HepG2 (cell line): ENCODE data around the gene UBE2QL1.

Source experiments
- ARHGAP35 ChIP-seq: sonication (generic); formaldehyde crosslinking; IDR thresholded peaks from 2 replicates; pipeline ENCODE4 v1.9.0; 2022; ENCODE audit warnings: mild to moderate bottlenecking, inconsistent platforms, moderate library complexity, missing genetic modification reagents, borderline replicate concordance
- BRCA1 ChIP-seq: sonication (generic); formaldehyde crosslinking; IDR thresholded peaks from 2 replicates; pipeline ENCODE4 v1.4.0; 2020; ENCODE audit warnings: missing genetic modification reagents
- DNMT3B ChIP-seq: conservative IDR thresholded peaks from 2 replicates; pipeline ENCODE4 v1.6.1; 2016; ENCODE audit warnings: missing biosample characterization, control low read depth
- EZH2 ChIP-seq: conservative IDR thresholded peaks from 2 replicates; pipeline ENCODE4 v1.6.1; 2012; ENCODE audit warnings: mild to moderate bottlenecking, low read depth, low read length, moderate library complexity
- MIER2 ChIP-seq: IDR thresholded peaks from 2 replicates; pipeline ENCODE4 v1.6.1; 2016; ENCODE audit warnings: missing biosample characterization, missing genetic modification reagents
- POLR2AphosphoS5 ChIP-seq: IDR thresholded peaks from 2 replicates; pipeline ENCODE4 v1.6.1; 2012; ENCODE audit warnings: low read depth, low read length
- TCF12 ChIP-seq, 2 experiments: fragments of 450-650 bp in 1 of 2; sonication (generic) in 1 of 2; formaldehyde crosslinking in 1 of 2; IDR thresholded peaks; 2 replicates each; pipeline versions ENCODE4 v1.6.1 to v1.8.0; 2017 to 2022; ENCODE audit warnings: antibody characterized with exemption in 1 of 2, mild to moderate bottlenecking in 1 of 2, missing genetic modification reagents in 1 of 2, moderate library complexity in 1 of 2
- ZNF230 ChIP-seq: sonication (generic); formaldehyde crosslinking; IDR thresholded peaks from 2 replicates; pipeline ENCODE4 v1.4.0; 2020; ENCODE audit warnings: mild to moderate bottlenecking, missing genetic modification reagents
- TF ChIP-seq, protein P1 (sequence below): IDR thresholded peaks from 2 replicates; pipeline ENCODE4 v1.6.1; 2012; ENCODE audit warnings: inconsistent platforms
- TF ChIP-seq, protein P2 (sequence below): sonication (generic); formaldehyde crosslinking; IDR thresholded peaks from 2 replicates; pipeline ENCODE4 v1.5.0; 2020; ENCODE audit warnings: mild to moderate bottlenecking, missing genetic modification reagents, moderate library complexity

DNA sequence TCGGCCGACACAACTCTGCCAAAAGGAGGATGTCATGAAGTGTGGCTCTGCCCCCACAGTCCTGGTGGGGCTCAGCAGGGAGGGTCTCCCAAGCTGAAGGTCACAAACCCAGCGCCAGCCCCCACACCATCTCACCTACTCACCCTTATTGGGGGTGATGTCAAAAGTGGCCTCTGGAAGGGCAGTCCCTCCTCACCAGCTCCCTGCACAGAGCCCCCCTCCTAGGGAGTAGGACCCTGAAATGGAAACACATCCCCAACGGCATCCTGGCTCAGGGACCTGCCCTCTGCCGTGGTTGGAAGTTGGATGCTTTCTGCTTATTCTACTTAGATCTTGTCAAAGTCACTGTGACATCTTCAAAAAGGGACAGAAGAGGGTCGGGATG is 94.7 kb downstream of the UBE2QL1 start:
- TF ChIP-seq TCF12 (IDR thresholded peaks at IDR 0.05) (no peak), TCF12 (CRISPR knock-in tag; IDR thresholded peaks at IDR 0.05) (no peak), BRCA1 (CRISPR knock-in tag) (no peak), ZNF230 (no peak), ARHGAP35 (CRISPR knock-in tag) (no peak), POLR2AphosphoS5 (no peak), MIER2 (no peak), EZH2 (no peak), DNMT3B (CRISPR knock-in tag) (no peak)
- TF ChIP-seq, protein P1, sequence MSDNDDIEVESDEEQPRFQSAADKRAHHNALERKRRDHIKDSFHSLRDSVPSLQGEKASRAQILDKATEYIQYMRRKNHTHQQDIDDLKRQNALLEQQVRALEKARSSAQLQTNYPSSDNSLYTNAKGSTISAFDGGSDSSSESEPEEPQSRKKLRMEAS = no peak
- TF ChIP-seq, protein P2, sequence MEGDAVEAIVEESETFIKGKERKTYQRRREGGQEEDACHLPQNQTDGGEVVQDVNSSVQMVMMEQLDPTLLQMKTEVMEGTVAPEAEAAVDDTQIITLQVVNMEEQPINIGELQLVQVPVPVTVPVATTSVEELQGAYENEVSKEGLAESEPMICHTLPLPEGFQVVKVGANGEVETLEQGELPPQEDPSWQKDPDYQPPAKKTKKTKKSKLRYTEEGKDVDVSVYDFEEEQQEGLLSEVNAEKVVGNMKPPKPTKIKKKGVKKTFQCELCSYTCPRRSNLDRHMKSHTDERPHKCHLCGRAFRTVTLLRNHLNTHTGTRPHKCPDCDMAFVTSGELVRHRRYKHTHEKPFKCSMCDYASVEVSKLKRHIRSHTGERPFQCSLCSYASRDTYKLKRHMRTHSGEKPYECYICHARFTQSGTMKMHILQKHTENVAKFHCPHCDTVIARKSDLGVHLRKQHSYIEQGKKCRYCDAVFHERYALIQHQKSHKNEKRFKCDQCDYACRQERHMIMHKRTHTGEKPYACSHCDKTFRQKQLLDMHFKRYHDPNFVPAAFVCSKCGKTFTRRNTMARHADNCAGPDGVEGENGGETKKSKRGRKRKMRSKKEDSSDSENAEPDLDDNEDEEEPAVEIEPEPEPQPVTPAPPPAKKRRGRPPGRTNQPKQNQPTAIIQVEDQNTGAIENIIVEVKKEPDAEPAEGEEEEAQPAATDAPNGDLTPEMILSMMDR (CRISPR knock-in tag) = no peak
